Stimulated activated CD8-positive, alpha-beta memory T cell treated with anti-CD3 and anti-CD28 coated beads, Interleukin-7, amount 100 ng/mL, for 48 hours (primary cell): ENCODE measurements around the gene ARRDC2.
"Not testable (repeated sequence)": the region's sequence is repeated elsewhere in the genome, so short reads cannot be mapped to it uniquely, and the experiment has no call there.

Experiments used
- DNase-seq, 2 donors: peaks; one replicate each; pipeline ENCODE4 v3.0.0-alpha.2; 2020; ENCODE audit warnings: low read depth in 1 of 2; ENCODE audit errors: extremely low read depth in 1 of 2

Gene ARRDC2

GRCh38 chr19:18007917-18008673 lies at the start of gene ARRDC2:
TSS of gene ARRDC2 (plus strand) at chr19:18008170. CDS start at chr19:18008311, 141 bp downstream.
- DNase-seq, result peak; percentile 71 to 78

- no peak for DNase-seq
Measured at GRCh38 chr19:17963936-17964691, 43.9 kb upstream of the ARRDC2 start.

GRCh38 chr19:17965370-17966128 lies 42.4 kb upstream of the ARRDC2 start:
- DNase-seq, result no peak

GRCh38 chr19:17966129-17966483 lies 41.9 kb upstream of the ARRDC2 start:
- no peak for DNase-seq

GRCh38 chr19:17966550-17967256 lies 41.3 kb upstream of the ARRDC2 start, which contains the start of gene KCNN1:
TSS of gene KCNN1 (plus strand) at chr19:17967107. CDS start at chr19:17973889, 6,782 bp downstream.
- DNase-seq, result no peak

- no peak for DNase-seq
Measured at GRCh38 chr19:17967257-17968051, 40.5 kb upstream of the ARRDC2 start.

- no peak for DNase-seq
Measured at GRCh38 chr19:17968362-17968761, 39.6 kb upstream of the ARRDC2 start.

GRCh38 chr19:17969096-17969792 lies 38.7 kb upstream of the ARRDC2 start:
- DNase-seq, result no peak

- no peak for DNase-seq
Measured at GRCh38 chr19:17972230-17972629, 35.7 kb upstream of the ARRDC2 start.

GRCh38 chr19:17973759-17974158 lies 34.2 kb upstream of the ARRDC2 start:
- no peak for DNase-seq

GRCh38 chr19:17974551-17974950 lies 33.4 kb upstream of the ARRDC2 start:
- no peak for DNase-seq

GRCh38 chr19:17975032-17975431 lies 32.9 kb upstream of the ARRDC2 start:
- no peak for DNase-seq

- DNase-seq, result no peak
Measured at GRCh38 chr19:17977021-17977420, 30.9 kb upstream of the ARRDC2 start.

GRCh38 chr19:17977488-17977887 lies 30.5 kb upstream of the ARRDC2 start:
- DNase-seq, result no peak

- no peak for DNase-seq
Measured at GRCh38 chr19:17981611-17982010, 26.4 kb upstream of the ARRDC2 start.

GRCh38 chr19:17982430-17982829 lies 25.5 kb upstream of the ARRDC2 start:
- no peak for DNase-seq

- no peak for DNase-seq
Measured at GRCh38 chr19:17985037-17985818, 22.7 kb upstream of the ARRDC2 start.

GRCh38 chr19:17986569-17986968 lies 21.4 kb upstream of the ARRDC2 start:
- not testable (repeated sequence) for DNase-seq

- no peak for DNase-seq
Measured at GRCh38 chr19:17988161-17988560, 19.8 kb upstream of the ARRDC2 start.
